GM23338 (cell line): ENCODE measurements around the gene CD63. TPM values are rescaled to one million over a fixed set of nuclear protein-coding genes. Genes with fewer than 3 reads are reported as not detected.

Experiments
- CREB1 ChIP-seq: fragments of 250-450 bp; sonication (Bioruptor Pico); IDR thresholded peaks from 2 replicates; pipeline ENCODE4 v1.5.0; 2020; ENCODE audit warnings: low read depth, mild to moderate bottlenecking, moderate library complexity
- JUNB ChIP-seq: IDR thresholded peaks from one replicate; pipeline ENCODE4 v1.6.1; 2016; ENCODE audit warnings: antibody characterized with exemption; ENCODE audit not compliant: unreplicated experiment
- polyA plus RNA-seq: library from polyadenylated mRNA; unstranded; fragments of >200 nt; fragmentation: Nextera tagmentation; extraction: Ambion mirVana; gene quantifications from 2 replicates; pipeline ENCODE4 v1.2.1, GENCODE V29; 2016
- total RNA-seq: library from RNA; depleted of rRNA; stranded (reverse); fragments of >200 nt; shearing (Covaris generic); gene quantifications from 2 replicates; pipeline ENCODE4 v1.2.3, GENCODE V29; 2014
- TF ChIP-seq, protein P1 (sequence below): fragments of 250-450 bp; sonication (Bioruptor Pico); IDR thresholded peaks from 2 replicates; pipeline ENCODE4 v1.5.0; 2020; ENCODE audit warnings: mild to moderate bottlenecking, moderate library complexity
- TF ChIP-seq, protein P2 (sequence below): IDR thresholded peaks from one replicate; pipeline ENCODE4 v1.6.1; 2018; ENCODE audit warnings: antibody characterized with exemption; ENCODE audit not compliant: unreplicated experiment
- TF ChIP-seq, protein P3 (sequence below): IDR thresholded peaks from 2 replicates; pipeline ENCODE4 v1.6.1; 2016; ENCODE audit warnings: antibody characterized with exemption

CD63 gene
- total and polyA plus RNA-seq, 2 experiments from 2014 or later = 294 to 685 TPM

DNA sequence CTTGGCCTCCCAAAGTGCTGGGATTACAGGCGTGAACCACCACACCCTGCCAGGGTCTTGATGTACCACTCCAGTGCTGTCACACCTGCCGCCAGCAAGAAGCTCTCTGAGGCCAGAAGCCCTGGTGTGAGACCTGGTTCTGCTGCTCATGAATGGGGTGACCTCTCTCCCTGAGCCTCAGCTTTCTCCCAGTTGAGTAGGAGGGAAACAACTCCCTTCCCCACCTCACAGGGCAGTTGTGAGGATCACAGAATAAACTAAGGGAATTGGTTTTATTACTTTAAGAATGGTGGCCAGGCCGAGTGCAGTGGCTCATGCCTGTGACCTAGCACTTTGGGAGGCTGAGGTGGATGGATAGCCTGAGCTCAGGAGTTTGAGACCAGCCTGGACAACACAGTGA lies 5.8 kb upstream of the CD63 start (continued):
- TF ChIP-seq, protein P1, sequence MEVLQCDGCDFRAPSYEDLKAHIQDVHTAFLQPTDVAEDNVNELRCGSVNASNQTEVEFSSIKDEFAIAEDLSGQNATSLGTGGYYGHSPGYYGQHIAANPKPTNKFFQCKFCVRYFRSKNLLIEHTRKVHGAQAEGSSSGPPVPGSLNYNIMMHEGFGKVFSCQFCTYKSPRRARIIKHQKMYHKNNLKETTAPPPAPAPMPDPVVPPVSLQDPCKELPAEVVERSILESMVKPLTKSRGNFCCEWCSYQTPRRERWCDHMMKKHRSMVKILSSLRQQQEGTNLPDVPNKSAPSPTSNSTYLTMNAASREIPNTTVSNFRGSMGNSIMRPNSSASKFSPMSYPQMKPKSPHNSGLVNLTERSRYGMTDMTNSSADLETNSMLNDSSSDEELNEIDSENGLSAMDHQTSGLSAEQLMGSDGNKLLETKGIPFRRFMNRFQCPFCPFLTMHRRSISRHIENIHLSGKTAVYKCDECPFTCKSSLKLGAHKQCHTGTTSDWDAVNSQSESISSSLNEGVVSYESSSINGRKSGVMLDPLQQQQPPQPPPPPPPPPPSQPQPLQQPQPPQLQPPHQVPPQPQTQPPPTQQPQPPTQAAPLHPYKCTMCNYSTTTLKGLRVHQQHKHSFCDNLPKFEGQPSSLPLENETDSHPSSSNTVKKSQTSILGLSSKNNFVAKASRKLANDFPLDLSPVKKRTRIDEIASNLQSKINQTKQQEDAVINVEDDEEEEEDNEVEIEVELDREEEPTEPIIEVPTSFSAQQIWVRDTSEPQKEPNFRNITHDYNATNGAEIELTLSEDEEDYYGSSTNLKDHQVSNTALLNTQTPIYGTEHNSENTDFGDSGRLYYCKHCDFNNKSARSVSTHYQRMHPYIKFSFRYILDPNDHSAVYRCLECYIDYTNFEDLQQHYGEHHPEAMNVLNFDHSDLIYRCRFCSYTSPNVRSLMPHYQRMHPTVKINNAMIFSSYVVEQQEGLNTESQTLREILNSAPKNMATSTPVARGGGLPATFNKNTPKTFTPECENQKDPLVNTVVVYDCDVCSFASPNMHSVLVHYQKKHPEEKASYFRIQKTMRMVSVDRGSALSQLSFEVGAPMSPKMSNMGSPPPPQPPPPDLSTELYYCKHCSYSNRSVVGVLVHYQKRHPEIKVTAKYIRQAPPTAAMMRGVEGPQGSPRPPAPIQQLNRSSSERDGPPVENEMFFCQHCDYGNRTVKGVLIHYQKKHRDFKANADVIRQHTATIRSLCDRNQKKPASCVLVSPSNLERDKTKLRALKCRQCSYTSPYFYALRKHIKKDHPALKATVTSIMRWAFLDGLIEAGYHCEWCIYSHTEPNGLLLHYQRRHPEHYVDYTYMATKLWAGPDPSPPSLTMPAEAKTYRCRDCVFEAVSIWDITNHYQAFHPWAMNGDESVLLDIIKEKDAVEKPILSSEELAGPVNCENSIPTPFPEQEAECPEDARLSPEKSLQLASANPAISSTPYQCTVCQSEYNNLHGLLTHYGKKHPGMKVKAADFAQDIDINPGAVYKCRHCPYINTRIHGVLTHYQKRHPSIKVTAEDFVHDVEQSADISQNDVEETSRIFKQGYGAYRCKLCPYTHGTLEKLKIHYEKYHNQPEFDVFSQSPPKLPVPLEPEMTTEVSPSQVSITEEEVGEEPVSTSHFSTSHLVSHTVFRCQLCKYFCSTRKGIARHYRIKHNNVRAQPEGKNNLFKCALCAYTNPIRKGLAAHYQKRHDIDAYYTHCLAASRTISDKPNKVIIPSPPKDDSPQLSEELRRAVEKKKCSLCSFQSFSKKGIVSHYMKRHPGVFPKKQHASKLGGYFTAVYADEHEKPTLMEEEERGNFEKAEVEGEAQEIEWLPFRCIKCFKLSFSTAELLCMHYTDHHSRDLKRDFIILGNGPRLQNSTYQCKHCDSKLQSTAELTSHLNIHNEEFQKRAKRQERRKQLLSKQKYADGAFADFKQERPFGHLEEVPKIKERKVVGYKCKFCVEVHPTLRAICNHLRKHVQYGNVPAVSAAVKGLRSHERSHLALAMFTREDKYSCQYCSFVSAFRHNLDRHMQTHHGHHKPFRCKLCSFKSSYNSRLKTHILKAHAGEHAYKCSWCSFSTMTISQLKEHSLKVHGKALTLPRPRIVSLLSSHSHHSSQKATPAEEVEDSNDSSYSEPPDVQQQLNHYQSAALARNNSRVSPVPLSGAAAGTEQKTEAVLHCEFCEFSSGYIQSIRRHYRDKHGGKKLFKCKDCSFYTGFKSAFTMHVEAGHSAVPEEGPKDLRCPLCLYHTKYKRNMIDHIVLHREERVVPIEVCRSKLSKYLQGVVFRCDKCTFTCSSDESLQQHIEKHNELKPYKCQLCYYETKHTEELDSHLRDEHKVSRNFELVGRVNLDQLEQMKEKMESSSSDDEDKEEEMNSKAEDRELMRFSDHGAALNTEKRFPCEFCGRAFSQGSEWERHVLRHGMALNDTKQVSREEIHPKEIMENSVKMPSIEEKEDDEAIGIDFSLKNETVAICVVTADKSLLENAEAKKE (CRISPR knock-in tag) = no peak
- TF ChIP-seq JUNB (no peak), CREB1 (CRISPR knock-in tag) (no peak)
- TF ChIP-seq, protein P2, sequence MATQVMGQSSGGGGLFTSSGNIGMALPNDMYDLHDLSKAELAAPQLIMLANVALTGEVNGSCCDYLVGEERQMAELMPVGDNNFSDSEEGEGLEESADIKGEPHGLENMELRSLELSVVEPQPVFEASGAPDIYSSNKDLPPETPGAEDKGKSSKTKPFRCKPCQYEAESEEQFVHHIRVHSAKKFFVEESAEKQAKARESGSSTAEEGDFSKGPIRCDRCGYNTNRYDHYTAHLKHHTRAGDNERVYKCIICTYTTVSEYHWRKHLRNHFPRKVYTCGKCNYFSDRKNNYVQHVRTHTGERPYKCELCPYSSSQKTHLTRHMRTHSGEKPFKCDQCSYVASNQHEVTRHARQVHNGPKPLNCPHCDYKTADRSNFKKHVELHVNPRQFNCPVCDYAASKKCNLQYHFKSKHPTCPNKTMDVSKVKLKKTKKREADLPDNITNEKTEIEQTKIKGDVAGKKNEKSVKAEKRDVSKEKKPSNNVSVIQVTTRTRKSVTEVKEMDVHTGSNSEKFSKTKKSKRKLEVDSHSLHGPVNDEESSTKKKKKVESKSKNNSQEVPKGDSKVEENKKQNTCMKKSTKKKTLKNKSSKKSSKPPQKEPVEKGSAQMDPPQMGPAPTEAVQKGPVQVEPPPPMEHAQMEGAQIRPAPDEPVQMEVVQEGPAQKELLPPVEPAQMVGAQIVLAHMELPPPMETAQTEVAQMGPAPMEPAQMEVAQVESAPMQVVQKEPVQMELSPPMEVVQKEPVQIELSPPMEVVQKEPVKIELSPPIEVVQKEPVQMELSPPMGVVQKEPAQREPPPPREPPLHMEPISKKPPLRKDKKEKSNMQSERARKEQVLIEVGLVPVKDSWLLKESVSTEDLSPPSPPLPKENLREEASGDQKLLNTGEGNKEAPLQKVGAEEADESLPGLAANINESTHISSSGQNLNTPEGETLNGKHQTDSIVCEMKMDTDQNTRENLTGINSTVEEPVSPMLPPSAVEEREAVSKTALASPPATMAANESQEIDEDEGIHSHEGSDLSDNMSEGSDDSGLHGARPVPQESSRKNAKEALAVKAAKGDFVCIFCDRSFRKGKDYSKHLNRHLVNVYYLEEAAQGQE = no peak
- TF ChIP-seq, protein P3, sequence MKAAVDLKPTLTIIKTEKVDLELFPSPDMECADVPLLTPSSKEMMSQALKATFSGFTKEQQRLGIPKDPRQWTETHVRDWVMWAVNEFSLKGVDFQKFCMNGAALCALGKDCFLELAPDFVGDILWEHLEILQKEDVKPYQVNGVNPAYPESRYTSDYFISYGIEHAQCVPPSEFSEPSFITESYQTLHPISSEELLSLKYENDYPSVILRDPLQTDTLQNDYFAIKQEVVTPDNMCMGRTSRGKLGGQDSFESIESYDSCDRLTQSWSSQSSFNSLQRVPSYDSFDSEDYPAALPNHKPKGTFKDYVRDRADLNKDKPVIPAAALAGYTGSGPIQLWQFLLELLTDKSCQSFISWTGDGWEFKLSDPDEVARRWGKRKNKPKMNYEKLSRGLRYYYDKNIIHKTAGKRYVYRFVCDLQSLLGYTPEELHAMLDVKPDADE = no peak
